SK-N-SH (cell line): ENCODE measurements around the gene TSC1. TPM values are rescaled to one million over a fixed set of nuclear protein-coding genes. Genes with fewer than 3 reads are reported as not detected.

Source experiments
- CTCF ChIA-PET: fragments of 300-600, 350-600 bp; formaldehyde crosslinking; extraction: SDS; loops from one replicate; lab custom pipeline; 2021; lab: Yijun Ruan, JAX
- POLR2A ChIA-PET: fragments of 350-600 bp; sonication (Branson Sonifier 250); formaldehyde crosslinking; extraction: SDS; loops from one replicate; lab custom pipeline; 2020; ENCODE audit warnings: antibody characterized with exemption, inconsistent platforms; lab: Yijun Ruan, JAX
- DNase-seq: peaks from one replicate; pipeline ENCODE4 v3.0.0; 2012
- H2AFZ ChIP-seq: fragments of 200-600 bp; sonication (generic); 2 replicates; pipeline ENCODE4 v1.8.1; 2016; ENCODE audit warnings: antibody characterized with exemption, mild to moderate bottlenecking, low read depth
- H3F3A ChIP-seq: fragments of 200-600 bp; sonication (generic); replicated peaks from 2 replicates; pipeline ENCODE3; 2016; ENCODE audit warnings: antibody characterized with exemption, mild to moderate bottlenecking; ENCODE audit not compliant: insufficient read depth
- H3K27ac ChIP-seq, 2 experiments: fragments of 200-500 bp in 1 of 2; fragments of 200-600 bp in 1 of 2; sonication (Bioruptor generic) in 1 of 2; sonication (generic), shearing (Covaris generic) in 1 of 2; 2 replicates each; pipeline versions ENCODE4 v1.5.1 to v1.6.1; 2014 to 2016; ENCODE audit warnings: low read depth in 2 of 2, inconsistent platforms in 1 of 2, low read length in 1 of 2, mild to moderate bottlenecking in 1 of 2, mixed read lengths in 1 of 2
- H3K27me3 ChIP-seq: fragments of 200-600 bp; sonication (generic), shearing (Covaris generic); 2 replicates; pipeline ENCODE4 v1.6.1; 2016; ENCODE audit warnings: mixed run types; ENCODE audit not compliant: insufficient read depth
- H3K36me3 ChIP-seq, 2 experiments: fragments of 200-500 bp in 1 of 2; fragments of 200-600 bp in 1 of 2; sonication (Bioruptor generic) in 1 of 2; sonication (generic) in 1 of 2; replicated peaks in 1 of 2; 2 replicates each; pipeline versions ENCODE3 to v1.5.1; 2014 to 2016; ENCODE audit warnings: low read length in 1 of 2, mild to moderate bottlenecking in 1 of 2; ENCODE audit not compliant: insufficient read depth in 2 of 2, control insufficient read depth in 1 of 2
- H3K4me1 ChIP-seq, 2 experiments: fragments of 200-500 bp in 1 of 2; fragments of 200-600 bp in 1 of 2; sonication (Bioruptor generic) in 1 of 2; sonication (generic), shearing (Covaris generic) in 1 of 2; 2 replicates each; pipeline versions ENCODE4 v1.5.1 to v1.6.1; 2014 to 2016; ENCODE audit warnings: low read depth in 1 of 2, low read length in 1 of 2, mixed run types in 1 of 2; ENCODE audit not compliant: insufficient read depth in 2 of 2, control insufficient read depth in 1 of 2
- H3K4me2 ChIP-seq: fragments of 200-600 bp; sonication (generic), shearing (Covaris generic); 2 replicates; pipeline ENCODE4 v1.6.1; 2017; ENCODE audit warnings: mixed run types
- H3K4me3 ChIP-seq, 2 experiments: fragments of 200-500 bp in 1 of 2; fragments of 200-600 bp in 1 of 2; sonication (Bioruptor generic) in 1 of 2; sonication (generic), shearing (Covaris generic) in 1 of 2; 2 replicates each; pipeline versions ENCODE4 v1.5.1 to v1.8.1; 2014 to 2016; ENCODE audit warnings: low read depth in 2 of 2, inconsistent platforms in 1 of 2, low read length in 1 of 2, mild to moderate bottlenecking in 1 of 2, mixed read lengths in 1 of 2, moderate library complexity in 1 of 2
- H3K79me2 ChIP-seq: fragments of 200-600 bp; sonication (generic); 2 replicates; pipeline ENCODE4 v1.8.1; 2017; ENCODE audit warnings: mild to moderate bottlenecking; ENCODE audit not compliant: insufficient read depth
- H3K9ac ChIP-seq: fragments of 200-600 bp; sonication (generic); 2 replicates; pipeline ENCODE4 v1.6.1; 2017; ENCODE audit warnings: mixed run types
- H3K9me2 ChIP-seq: fragments of 200-600 bp; sonication (generic); 2 replicates; pipeline ENCODE4 v1.6.1; 2017; ENCODE audit warnings: mixed run types
- H3K9me3 ChIP-seq: fragments of 200-600 bp; sonication (generic); 2 replicates; pipeline ENCODE4 v1.6.1; 2017; ENCODE audit warnings: mixed run types, mild to moderate bottlenecking, moderate library complexity
- H4K20me1 ChIP-seq: fragments of 200-600 bp; sonication (generic); 2 replicates; pipeline ENCODE4 v1.6.1; 2017; ENCODE audit warnings: mild to moderate bottlenecking, mixed run types; ENCODE audit not compliant: insufficient read depth
- CHD2 ChIP-seq: fragments of 150-350 bp; IDR thresholded peaks from 2 replicates; pipeline ENCODE4 v1.6.1; 2018; ENCODE audit warnings: low read length; ENCODE audit not compliant: partially characterized antibody
- CTCF ChIP-seq: fragments of 200-600 bp; sonication (generic); IDR thresholded peaks from 2 replicates; pipeline ENCODE4 v1.6.1; 2017; ENCODE audit warnings: antibody characterized with exemption, mild to moderate bottlenecking, moderate library complexity
- EZH2phosphoT487 ChIP-seq: fragments of 200-600 bp; sonication (generic); IDR thresholded peaks from 2 replicates; pipeline ENCODE4 v1.6.1; 2017; ENCODE audit warnings: low read depth, mixed run types, mild to moderate bottlenecking, antibody characterized with exemption, moderate library complexity, borderline replicate concordance
- FOSL2 ChIP-seq: IDR thresholded peaks from 2 replicates; pipeline ENCODE4 v1.4.0; 2012; ENCODE audit warnings: low read depth, mild to moderate bottlenecking, moderate library complexity, borderline replicate concordance
- FOXJ3 ChIP-seq: sonication (generic); formaldehyde crosslinking; IDR thresholded peaks from 2 replicates; pipeline ENCODE4 v1.5.1; 2020; ENCODE audit warnings: mild to moderate bottlenecking, missing genetic modification reagents
- GABPA ChIP-seq: IDR thresholded peaks from 2 replicates; pipeline ENCODE4 v1.4.0; 2012; ENCODE audit warnings: low read depth, mild to moderate bottlenecking
- IRF3 ChIP-seq: fragments of 150-350 bp; IDR thresholded peaks from 2 replicates; pipeline ENCODE4 v1.6.1; 2016; ENCODE audit warnings: mild to moderate bottlenecking, low read depth, low read length
- MEF2A ChIP-seq: IDR thresholded peaks from 2 replicates; pipeline ENCODE4 v1.4.0; 2012; ENCODE audit warnings: low read depth, borderline replicate concordance
- MXI1 ChIP-seq: IDR thresholded peaks from 2 replicates; pipeline ENCODE4 v1.6.1; 2012; ENCODE audit warnings: mild to moderate bottlenecking, low read depth, low read length, improper control_type of control experiment
- RAD21 ChIP-seq: IDR thresholded peaks from 2 replicates; pipeline ENCODE4 v1.6.1; 2012; ENCODE audit warnings: mild to moderate bottlenecking, low read length
- RFX5 ChIP-seq: IDR thresholded peaks from 2 replicates; pipeline ENCODE4 v1.6.1; 2012; ENCODE audit warnings: mild to moderate bottlenecking, improper control_type of control experiment, low read length
- RXRA ChIP-seq: IDR thresholded peaks from 2 replicates; pipeline ENCODE4 v1.4.0; 2012; ENCODE audit warnings: low read depth, mild to moderate bottlenecking, borderline replicate concordance
- SMC3 ChIP-seq: IDR thresholded peaks from 2 replicates; pipeline ENCODE4 v1.6.1; 2012; ENCODE audit warnings: low read depth, low read length, improper control_type of control experiment
- USF1 ChIP-seq: IDR thresholded peaks from 2 replicates; pipeline ENCODE4 v1.4.0; 2012; ENCODE audit warnings: low read depth, borderline replicate concordance
- WGBS: methylation state at CpG from one replicate; pipeline ENCODE4 v1.1.6; 2017; ENCODE audit warnings: low lambda C conversion rate; 5-methylcytosine and 5-hydroxymethylcytosine counted together
- polyA plus RNA-seq, 3 experiments: library from polyadenylated mRNA; depleted of rRNA; stranded (reverse); fragments of >200 nt; gene quantifications; 2 replicates each; pipeline ENCODE4 v1.2.3, GENCODE V29; 2012

Gene TSC1
- polyA plus RNA-seq, 1 of the 3 experiments (the other 2 are of a cell fraction), result 18.3 TPM

GRCh38 chr9:132912131-132912530 lies 32.3 kb downstream of the TSC1 start (continued):
- no peak for TF ChIP-seq RAD21

GRCh38 chr9:132910376-132910775 lies 34.0 kb downstream of the TSC1 start:
- no peaks in the 10 kb centered on the region for H3K4me1 ChIP-seq
- no peaks in the 10 kb centered on the region for H3K9me2 ChIP-seq
- no peak overlapping the region for H3K27ac ChIP-seq
- no peaks in the 10 kb centered on the region for H4K20me1 ChIP-seq
- TF ChIP-seq CTCF (no peak), RXRA (no peak), GABPA (no peak), FOSL2 (no peak), RFX5 (no peak), SMC3 (no peak)
- 91% methylated on average over 6 of the region's 6 CpGs for WGBS
- H3K9me3 ChIP-seq, result no peaks in the 10 kb centered on the region
- H3K9ac ChIP-seq, result no peak overlapping the region
- H2AFZ ChIP-seq, result no peak overlapping the region
- peaks cover 47% of the 10 kb centered on the region in 2 experiments for H3K36me3 ChIP-seq
- ChIA-PET CTCF (interaction anchor here (1.0 to 10.7 kb wide), 5 partner anchors 7 to 112 kb away, joined by 3 to 85 read pairs (median 5); no protein-coding TSS in a partner anchor), POLR2A (no interaction called here)
- H3F3A ChIP-seq, result no peaks in the 10 kb centered on the region
- H3K4me2 ChIP-seq, result no peak overlapping the region
- H3K79me2 ChIP-seq, result no peaks in the 10 kb centered on the region
- H3K27me3 ChIP-seq, result no peaks in the 10 kb centered on the region
- no peak overlapping the region for H3K4me3 ChIP-seq
- no peak for DNase-seq

- POLR2A ChIA-PET, result no interaction called here
- H3K36me3 ChIP-seq, result peaks cover 43 to 55% of the 10 kb centered on the region in 2 experiments
- no peak overlapping the region for H3K27ac ChIP-seq
- TF ChIP-seq MXI1 (no peak), CHD2 (no peak), EZH2phosphoT487 (no peak), MEF2A (no peak), IRF3 (no peak), USF1 (no peak), FOXJ3 (CRISPR knock-in tag) (no peak)
- H4K20me1 ChIP-seq, result no peaks in the 10 kb centered on the region
- no peaks in the 10 kb centered on the region for H3K9me3 ChIP-seq
- WGBS, result 62% methylated on average over 2 of the region's 2 CpGs
- H3K9me2 ChIP-seq, result no peaks in the 10 kb centered on the region
- DNase-seq, result no peak
- no peak overlapping the region for H3K4me2 ChIP-seq
- H3K27me3 ChIP-seq, result no peaks in the 10 kb centered on the region
- no peaks in the 10 kb centered on the region for H3K4me1 ChIP-seq
- H3F3A ChIP-seq, result no peaks in the 10 kb centered on the region
- no peak overlapping the region for H3K4me3 ChIP-seq
- H3K79me2 ChIP-seq, result no peaks in the 10 kb centered on the region
- H2AFZ ChIP-seq, result no peak overlapping the region
- H3K9ac ChIP-seq, result no peak overlapping the region
- CTCF ChIA-PET, result interaction anchor here (1.0 to 10.7 kb wide), 5 partner anchors 6 to 497 kb away, joined by 4 to 85 read pairs (median 4); no protein-coding TSS in a partner anchor
Observed at GRCh38 chr9:132909311-132909710, 35.1 kb downstream of the TSC1 start.
